HEK293T (cell line): ENCODE measurements around the gene PDSS2.
"Not testable (repeated sequence)": the region's sequence is repeated elsewhere in the genome, so short reads cannot be mapped to it uniquely, and the experiment has no call there.

Experiments
- CTCF ChIA-PET: fragments of 350-600 bp; formaldehyde crosslinking; extraction: SDS; loops from one replicate; lab custom pipeline; 2021; ENCODE audit warnings: antibody characterized with exemption, inconsistent platforms; lab: Yijun Ruan, JAX
- POLR2A ChIA-PET: fragments of 350-600 bp; formaldehyde crosslinking; extraction: SDS; loops from one replicate; lab custom pipeline; 2020; ENCODE audit warnings: antibody characterized with exemption, inconsistent platforms; lab: Yijun Ruan, JAX
- DNase-seq: peaks from one replicate; pipeline ENCODE4 v3.0.0; 2012; ENCODE audit warnings: mixed read lengths; ENCODE audit errors: extremely low spot score
- ARNT ChIP-seq: fragments of 450-650 bp; IDR thresholded peaks from 2 replicates; pipeline ENCODE4 v1.6.1; 2017; ENCODE audit warnings: mild to moderate bottlenecking
- BHLHE40 ChIP-seq: fragments of 450-650 bp; IDR thresholded peaks from 2 replicates; pipeline ENCODE4 v1.6.1; 2016; ENCODE audit warnings: mild to moderate bottlenecking, moderate library complexity, borderline replicate concordance
- CTBP1 ChIP-seq: fragments of 450-650 bp; IDR thresholded peaks from 2 replicates; pipeline ENCODE4 v1.6.1; 2016; ENCODE audit warnings: borderline replicate concordance
- ELF4 ChIP-seq: fragments of 450-650 bp; IDR thresholded peaks from 2 replicates; pipeline ENCODE4 v1.6.1; 2017; ENCODE audit warnings: antibody characterized with exemption
- FOXA1 ChIP-seq: fragments of 450-650 bp; IDR thresholded peaks from 2 replicates; pipeline ENCODE4 v1.6.1; 2016; ENCODE audit warnings: mild to moderate bottlenecking
- FOXK2 ChIP-seq: fragments of 450-650 bp; IDR thresholded peaks from 2 replicates; pipeline ENCODE4 v1.6.1; 2016; ENCODE audit warnings: mild to moderate bottlenecking
- FOXM1 ChIP-seq: fragments of 450-650 bp; IDR thresholded peaks from 2 replicates; pipeline ENCODE4 v1.6.1; 2017; ENCODE audit warnings: mild to moderate bottlenecking, borderline replicate concordance
- HDGF ChIP-seq: fragments of 450-650 bp; IDR thresholded peaks from 2 replicates; pipeline ENCODE4 v1.6.1; 2017; ENCODE audit warnings: antibody characterized with exemption, borderline replicate concordance
- L3MBTL2 ChIP-seq: fragments of 450-650 bp; conservative IDR thresholded peaks from 2 replicates; pipeline ENCODE4 v1.6.1; 2016; ENCODE audit warnings: mild to moderate bottlenecking
- LEF1 ChIP-seq: fragments of 450-650 bp; IDR thresholded peaks from 2 replicates; pipeline ENCODE4 v1.6.1; 2017; ENCODE audit warnings: mild to moderate bottlenecking, borderline replicate concordance
- NFRKB ChIP-seq: fragments of 450-650 bp; IDR thresholded peaks from 2 replicates; pipeline ENCODE4 v1.6.1; 2016; ENCODE audit warnings: mild to moderate bottlenecking, moderate library complexity
- SP1 ChIP-seq: fragments of 450-650 bp; IDR thresholded peaks from 2 replicates; pipeline ENCODE4 v1.6.1; 2017
- SUZ12 ChIP-seq: fragments of 450-650 bp; IDR thresholded peaks from 2 replicates; pipeline ENCODE4 v1.6.1; 2016; ENCODE audit warnings: mild to moderate bottlenecking
- TARDBP ChIP-seq: fragments of 450-650 bp; IDR thresholded peaks from 2 replicates; pipeline ENCODE4 v1.6.1; 2016
- ZNF384 ChIP-seq: fragments of 450-650 bp; IDR thresholded peaks from 2 replicates; pipeline ENCODE4 v1.6.1; 2016
- TF ChIP-seq, protein P1 (sequence below): fragments of 450-650 bp; IDR thresholded peaks from 2 replicates; pipeline ENCODE4 v1.6.1; 2016

The PDSS2 gene

GRCh38 chr6:107154131-107154800 is 305.1 kb downstream of the PDSS2 start:
- CTCF ChIA-PET: no interaction called here
- POLR2A ChIA-PET: interaction anchor here (1.0 kb wide), 1 partner anchor 38 kb away, joined by 3 read pairs; no protein-coding TSS in a partner anchor
- no peak for DNase-seq
- TF ChIP-seq ARNT: no peak
- no peak for TF ChIP-seq ZNF384
- TF ChIP-seq BHLHE40: no peak
- TF ChIP-seq ELF4: no peak
- TF ChIP-seq SUZ12: no peak
- TF ChIP-seq L3MBTL2: no peak
- no peak for TF ChIP-seq LEF1
- no peak for TF ChIP-seq FOXK2
- TF ChIP-seq HDGF: no peak
- TF ChIP-seq FOXM1: no peak
- TF ChIP-seq FOXA1: no peak
- TF ChIP-seq, protein P1, sequence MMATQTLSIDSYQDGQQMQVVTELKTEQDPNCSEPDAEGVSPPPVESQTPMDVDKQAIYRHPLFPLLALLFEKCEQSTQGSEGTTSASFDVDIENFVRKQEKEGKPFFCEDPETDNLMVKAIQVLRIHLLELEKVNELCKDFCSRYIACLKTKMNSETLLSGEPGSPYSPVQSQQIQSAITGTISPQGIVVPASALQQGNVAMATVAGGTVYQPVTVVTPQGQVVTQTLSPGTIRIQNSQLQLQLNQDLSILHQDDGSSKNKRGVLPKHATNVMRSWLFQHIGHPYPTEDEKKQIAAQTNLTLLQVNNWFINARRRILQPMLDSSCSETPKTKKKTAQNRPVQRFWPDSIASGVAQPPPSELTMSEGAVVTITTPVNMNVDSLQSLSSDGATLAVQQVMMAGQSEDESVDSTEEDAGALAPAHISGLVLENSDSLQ: no peak
- no peak for TF ChIP-seq TARDBP
- TF ChIP-seq NFRKB: no peak

GRCh38 chr6:107152638-107153430 is 306.5 kb downstream of the PDSS2 start:
- TF ChIP-seq, protein P1: no peak
- TF ChIP-seq SUZ12 (no peak), BHLHE40 (no peak), FOXM1 (no peak), ELF4 (no peak), ZNF384 (no peak)
- no peak for DNase-seq
- ChIA-PET CTCF (interaction anchor here (0.7 to 1.0 kb wide), 3 partner anchors 12 to 165 kb away, joined by 3 to 5 read pairs (median 3); no protein-coding TSS in a partner anchor), POLR2A (no interaction called here)

GRCh38 chr6:107144666-107145065 is 314.7 kb downstream of the PDSS2 start:
- TF ChIP-seq CTBP1: no peak
- no peak for TF ChIP-seq L3MBTL2
- TF ChIP-seq, protein P1: no peak
- TF ChIP-seq FOXM1: no peak
- TF ChIP-seq HDGF: no peak
- no peak for TF ChIP-seq SUZ12
- TF ChIP-seq NFRKB: no peak
- TF ChIP-seq ELF4: no peak
- no peak for TF ChIP-seq FOXK2
- TF ChIP-seq LEF1: no peak
- no peak for TF ChIP-seq SP1
- no peak for TF ChIP-seq TARDBP
- TF ChIP-seq ZNF384: no peak
- no peak for TF ChIP-seq ARNT
- no peak for TF ChIP-seq FOXA1
- CTCF ChIA-PET: no interaction called here
- POLR2A ChIA-PET: no interaction called here
- DNase-seq: no peak

- no peak for DNase-seq
- ChIA-PET POLR2A (no interaction called here), CTCF (no interaction called here)
- TF ChIP-seq ZNF384 (no peak), LEF1 (no peak), FOXM1 (no peak), FOXK2 (no peak), HDGF (no peak), TARDBP (no peak), SP1 (no peak), L3MBTL2 (no peak), CTBP1 (no peak), SUZ12 (no peak), FOXA1 (no peak), NFRKB (no peak), BHLHE40 (no peak), ARNT (no peak), ELF4 (no peak)
- TF ChIP-seq, protein P1: no peak
Measured at GRCh38 chr6:107144014-107144413, 315.4 kb downstream of the PDSS2 start.

- DNase-seq: no peak
- TF ChIP-seq ZNF384: no peak
- no peak for TF ChIP-seq TARDBP
- no peak for TF ChIP-seq ARNT
- TF ChIP-seq FOXM1: no peak
- TF ChIP-seq NFRKB: no peak
- TF ChIP-seq LEF1: no peak
- TF ChIP-seq ELF4: no peak
- no peak for TF ChIP-seq SUZ12
- TF ChIP-seq FOXA1: no peak
- TF ChIP-seq, protein P1: no peak
- POLR2A ChIA-PET: no interaction called here
- CTCF ChIA-PET: interaction anchor here (1.3 kb wide), 1 partner anchor 13 kb away, joined by 5 read pairs; no protein-coding TSS in a partner anchor
Measured at GRCh38 chr6:107140581-107140980, 318.8 kb downstream of the PDSS2 start.

- POLR2A ChIA-PET, DNase-seq, CTCF ChIA-PET: not testable (repeated sequence)
Measured at GRCh38 chr6:107136324-107136723, 323.0 kb downstream of the PDSS2 start.

DNA sequence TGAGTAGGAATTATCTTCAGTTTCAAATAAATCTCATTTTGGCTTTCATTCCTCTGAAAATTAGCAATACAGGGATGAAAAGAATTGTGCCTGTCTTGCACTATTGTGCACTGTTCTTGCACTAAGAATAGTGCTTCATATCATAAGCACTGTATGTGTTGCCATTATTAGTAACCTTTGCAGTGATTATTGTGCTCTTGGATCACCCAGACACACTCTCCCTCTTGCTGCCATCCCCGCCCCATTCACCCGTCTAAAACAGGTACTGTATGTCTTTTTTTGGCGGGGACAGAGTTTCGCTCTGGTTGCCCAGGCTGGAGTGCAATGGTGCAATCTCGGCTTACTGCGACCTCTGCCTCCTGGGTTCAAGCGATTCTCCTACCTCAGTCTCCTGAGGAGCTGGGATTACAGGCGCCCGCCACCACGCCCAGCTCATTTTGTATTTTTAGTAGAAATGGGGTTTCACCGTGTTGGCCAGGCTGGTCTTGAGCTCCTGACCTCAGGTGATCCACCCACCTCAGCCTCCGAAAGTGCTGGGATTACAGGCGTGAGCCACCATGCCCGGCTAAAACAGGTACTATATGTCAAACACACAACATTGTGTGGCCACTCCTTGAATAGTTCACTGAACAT is 324.2 kb downstream of the PDSS2 start:
- DNase-seq, POLR2A ChIA-PET: not testable (repeated sequence)
- CTCF ChIA-PET: interaction anchor here (0.7 kb wide), 1 partner anchor 536 kb away, joined by 9 read pairs; no protein-coding TSS in a partner anchor
